HuH-7.5 (cell line): ENCODE results near the gene MAB21L1.

Source experiments
- DNase-seq: peaks from one replicate; pipeline ENCODE4 v3.0.0; 2011; ENCODE audit warnings: low spot score

Gene MAB21L1

GRCh38 chr13:35479706-35480105 lies 3.2 kb upstream of the MAB21L1 start:
- DNase-seq: no peak

- no peak for DNase-seq
Measured at GRCh38 chr13:35479038-35479492, 2.6 kb upstream of the MAB21L1 start.

- DNase-seq: no peak
Measured at GRCh38 chr13:35478271-35479037, 2.0 kb upstream of the MAB21L1 start.

- no peak for DNase-seq
Measured at GRCh38 chr13:35477386-35477946, 977 bp upstream of the MAB21L1 start.

- DNase-seq: no peak
Measured at GRCh38 chr13:35475212-35475959, 1.1 kb downstream of the MAB21L1 start.

- DNase-seq: no peak
Measured at GRCh38 chr13:35474496-35475211, 1.8 kb downstream of the MAB21L1 start.

- DNase-seq: no peak
Measured at GRCh38 chr13:35473802-35474201, 2.7 kb downstream of the MAB21L1 start.

GRCh38 chr13:35473206-35473775 lies 3.2 kb downstream of the MAB21L1 start:
- no peak for DNase-seq

GRCh38 chr13:35472323-35472881 lies 4.1 kb downstream of the MAB21L1 start:
- no peak for DNase-seq

GRCh38 chr13:35471706-35472322 lies 4.7 kb downstream of the MAB21L1 start:
- no peak for DNase-seq

GRCh38 chr13:35470671-35471661 lies 5.5 kb downstream of the MAB21L1 start:
- DNase-seq: no peak

- DNase-seq: no peak
Measured at GRCh38 chr13:35469806-35470525, 6.5 kb downstream of the MAB21L1 start.

- DNase-seq: no peak
Measured at GRCh38 chr13:35468195-35468594, 8.3 kb downstream of the MAB21L1 start.

- no peak for DNase-seq
Measured at GRCh38 chr13:35465371-35465770, 11.1 kb downstream of the MAB21L1 start.

- DNase-seq: no peak
Measured at GRCh38 chr13:35460061-35460460, 16.4 kb downstream of the MAB21L1 start.

- DNase-seq: no peak
Measured at GRCh38 chr13:35457258-35457657, 19.2 kb downstream of the MAB21L1 start.

GRCh38 chr13:35455022-35455421 lies 21.5 kb downstream of the MAB21L1 start:
- no peak for DNase-seq

GRCh38 chr13:35449821-35450220 lies 26.7 kb downstream of the MAB21L1 start:
- DNase-seq: no peak

- no peak for DNase-seq
Measured at GRCh38 chr13:35448465-35448864, 28.0 kb downstream of the MAB21L1 start.
